ENCODE results near the gene SIPA1. TPM values are rescaled to one million over a fixed set of nuclear protein-coding genes. Genes with fewer than 3 reads are reported as not detected.
A peak's percentile ranks its signal among the peaks of the same experiment; 100 is the strongest.

SIPA1 gene
- total RNA-seq, 1 experiment from 2014 or later = 86.9 TPM

- BruUV-seq (replicated peaks) = no TSS peak
- H3K9me3 ChIP-seq (ENCODE audit: control insufficient read depth, insufficient read depth, low read depth, low read length) = no peaks in the 10 kb centered on the region
- H3K4me3 ChIP-seq (ENCODE audit: low read depth in 2 of 2, low read length in 2 of 2) = peak overlapping the region; percentile 81 to 100
- peaks cover 18% of the 10 kb centered on the region for H3K36me3 ChIP-seq (ENCODE audit: control insufficient read depth, insufficient read depth, low read length)
- TF ChIP-seq, protein P1, sequence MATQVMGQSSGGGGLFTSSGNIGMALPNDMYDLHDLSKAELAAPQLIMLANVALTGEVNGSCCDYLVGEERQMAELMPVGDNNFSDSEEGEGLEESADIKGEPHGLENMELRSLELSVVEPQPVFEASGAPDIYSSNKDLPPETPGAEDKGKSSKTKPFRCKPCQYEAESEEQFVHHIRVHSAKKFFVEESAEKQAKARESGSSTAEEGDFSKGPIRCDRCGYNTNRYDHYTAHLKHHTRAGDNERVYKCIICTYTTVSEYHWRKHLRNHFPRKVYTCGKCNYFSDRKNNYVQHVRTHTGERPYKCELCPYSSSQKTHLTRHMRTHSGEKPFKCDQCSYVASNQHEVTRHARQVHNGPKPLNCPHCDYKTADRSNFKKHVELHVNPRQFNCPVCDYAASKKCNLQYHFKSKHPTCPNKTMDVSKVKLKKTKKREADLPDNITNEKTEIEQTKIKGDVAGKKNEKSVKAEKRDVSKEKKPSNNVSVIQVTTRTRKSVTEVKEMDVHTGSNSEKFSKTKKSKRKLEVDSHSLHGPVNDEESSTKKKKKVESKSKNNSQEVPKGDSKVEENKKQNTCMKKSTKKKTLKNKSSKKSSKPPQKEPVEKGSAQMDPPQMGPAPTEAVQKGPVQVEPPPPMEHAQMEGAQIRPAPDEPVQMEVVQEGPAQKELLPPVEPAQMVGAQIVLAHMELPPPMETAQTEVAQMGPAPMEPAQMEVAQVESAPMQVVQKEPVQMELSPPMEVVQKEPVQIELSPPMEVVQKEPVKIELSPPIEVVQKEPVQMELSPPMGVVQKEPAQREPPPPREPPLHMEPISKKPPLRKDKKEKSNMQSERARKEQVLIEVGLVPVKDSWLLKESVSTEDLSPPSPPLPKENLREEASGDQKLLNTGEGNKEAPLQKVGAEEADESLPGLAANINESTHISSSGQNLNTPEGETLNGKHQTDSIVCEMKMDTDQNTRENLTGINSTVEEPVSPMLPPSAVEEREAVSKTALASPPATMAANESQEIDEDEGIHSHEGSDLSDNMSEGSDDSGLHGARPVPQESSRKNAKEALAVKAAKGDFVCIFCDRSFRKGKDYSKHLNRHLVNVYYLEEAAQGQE (IDR thresholded peaks at IDR 0.05; ENCODE audit: insufficient read depth in 1 of 2, low read depth in 2 of 2, low read length in 1 of 2) = no peak
- TF ChIP-seq TCF7L2 (IDR thresholded peaks at IDR 0.05; ENCODE audit: low read depth, low read length) (no peak), SIN3A (IDR thresholded peaks at IDR 0.05; ENCODE audit: borderline replicate concordance, insufficient read depth, low read depth, low read length) (no peak), POLR2AphosphoS5 (IDR thresholded peaks at IDR 0.05; ENCODE audit: low read depth, low read length) (no peak)
- TF ChIP-seq, protein P2, sequence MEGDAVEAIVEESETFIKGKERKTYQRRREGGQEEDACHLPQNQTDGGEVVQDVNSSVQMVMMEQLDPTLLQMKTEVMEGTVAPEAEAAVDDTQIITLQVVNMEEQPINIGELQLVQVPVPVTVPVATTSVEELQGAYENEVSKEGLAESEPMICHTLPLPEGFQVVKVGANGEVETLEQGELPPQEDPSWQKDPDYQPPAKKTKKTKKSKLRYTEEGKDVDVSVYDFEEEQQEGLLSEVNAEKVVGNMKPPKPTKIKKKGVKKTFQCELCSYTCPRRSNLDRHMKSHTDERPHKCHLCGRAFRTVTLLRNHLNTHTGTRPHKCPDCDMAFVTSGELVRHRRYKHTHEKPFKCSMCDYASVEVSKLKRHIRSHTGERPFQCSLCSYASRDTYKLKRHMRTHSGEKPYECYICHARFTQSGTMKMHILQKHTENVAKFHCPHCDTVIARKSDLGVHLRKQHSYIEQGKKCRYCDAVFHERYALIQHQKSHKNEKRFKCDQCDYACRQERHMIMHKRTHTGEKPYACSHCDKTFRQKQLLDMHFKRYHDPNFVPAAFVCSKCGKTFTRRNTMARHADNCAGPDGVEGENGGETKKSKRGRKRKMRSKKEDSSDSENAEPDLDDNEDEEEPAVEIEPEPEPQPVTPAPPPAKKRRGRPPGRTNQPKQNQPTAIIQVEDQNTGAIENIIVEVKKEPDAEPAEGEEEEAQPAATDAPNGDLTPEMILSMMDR (IDR thresholded peaks at IDR 0.05) = no peak
- no peaks in the 10 kb centered on the region for H3K27me3 ChIP-seq (ENCODE audit: control insufficient read depth, insufficient read depth, low read length)
- peak; percentile 51 for ATAC-seq
- in situ Hi-C loops (cut with HindIII; ENCODE audit: low pct_unique_long_range_greater_than_20kb, low sequenced_read_pairs) (no loop called here), intact Hi-C loops (cut with micrococcal nuclease; ENCODE audit: unreplicated experiment) (no loop called here)
- peaks cover 11% of the 10 kb centered on the region for H3K4me1 ChIP-seq (ENCODE audit: control insufficient read depth, insufficient read depth, low read length)
- POLR2A ChIA-PET = interaction anchor here (0.6 to 1.3 kb wide), 3 partner anchors 9 to 552 kb away, joined by 3 to 4 read pairs (median 3); no protein-coding TSS in a partner anchor
- DNase-seq (ENCODE audit: low read depth, low spot score) = no peak
- CTCF ChIA-PET = interaction anchor here (0.9 kb wide), 1 partner anchor 52 kb away, joined by 3 read pairs; no protein-coding TSS in a partner anchor
- peak overlapping the region; percentile 93 for H3K27ac ChIP-seq (ENCODE audit: low read length)
Measured at GRCh38 chr11:65662247-65662798, 24.4 kb downstream of the SIPA1 start.

DNA sequence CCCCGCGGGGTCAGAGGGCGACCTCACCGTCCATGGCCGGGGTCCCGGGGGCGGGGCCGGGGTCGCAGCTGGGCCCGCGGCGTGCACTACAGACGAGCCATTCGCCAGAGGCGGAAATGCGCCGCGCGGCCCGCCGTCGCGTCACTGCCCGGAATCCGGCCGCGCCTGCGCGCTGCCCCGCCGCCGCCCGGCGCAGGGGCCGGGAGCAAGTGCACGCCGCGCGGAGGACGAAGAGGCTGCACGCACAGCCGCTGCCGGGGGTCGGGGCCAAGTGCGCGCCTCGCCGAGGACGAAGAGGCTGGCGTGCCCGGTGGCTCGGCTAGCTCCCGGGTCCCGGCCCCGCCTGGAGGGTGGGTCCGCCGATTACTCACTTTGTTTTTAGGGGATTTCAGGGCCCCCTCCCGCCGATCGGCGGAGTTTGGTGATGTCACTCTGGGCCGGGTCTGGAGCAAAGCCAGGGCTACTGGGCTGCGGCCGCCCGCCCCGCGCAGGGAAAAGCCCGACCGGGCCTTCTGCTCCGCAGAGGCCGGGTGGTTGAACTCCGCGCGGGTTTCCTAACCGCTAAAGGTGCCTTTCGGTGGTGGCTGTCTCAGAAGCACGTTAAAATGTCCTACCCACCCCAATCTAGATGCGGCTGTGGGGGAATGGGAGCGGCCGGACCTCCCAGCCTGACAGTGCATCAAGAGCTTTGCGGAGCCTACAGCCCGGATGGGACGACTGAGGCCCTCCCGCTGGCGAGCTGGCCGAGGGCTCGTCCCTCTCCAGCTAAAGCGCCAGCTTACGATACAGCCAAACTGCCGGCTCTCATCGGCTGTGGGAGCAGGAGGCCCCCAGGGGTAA lies 25.1 kb downstream of the SIPA1 start, which contains the start of gene RELA:
Gene RELA (minus strand): TSS at position 118 of the 840 bp plus-strand sequence. CDS start 84 bp downstream, at position 34.
- ATAC-seq = peak; percentile 92
- TF ChIP-seq SIN3A (IDR thresholded peaks at IDR 0.05; ENCODE audit: borderline replicate concordance, insufficient read depth, low read depth, low read length) = peak; percentile 65; the same call in 1 of the 2 replicates
- TF ChIP-seq, protein P2 (IDR thresholded peaks at IDR 0.05) = no peak
- TF ChIP-seq TCF7L2 (IDR thresholded peaks at IDR 0.05; ENCODE audit: low read depth, low read length) = peak; percentile 34; the same call in 1 of the 2 replicates
- TF ChIP-seq POLR2AphosphoS5 (IDR thresholded peaks at IDR 0.05; ENCODE audit: low read depth, low read length) = peak; percentile 86
- TF ChIP-seq, protein P1 (IDR thresholded peaks at IDR 0.05; ENCODE audit: insufficient read depth in 1 of 2, low read depth in 2 of 2, low read length in 1 of 2) = no peak
- Histone ChIP-seq H3K27ac (ENCODE audit: low read length) (peak within 1 kb of the TSS; percentile 93), H3K27me3 (ENCODE audit: control insufficient read depth, insufficient read depth, low read length) (no peaks in the 10 kb centered on the region), H3K9me3 (ENCODE audit: control insufficient read depth, insufficient read depth, low read depth, low read length) (no peaks in the 10 kb centered on the region), H3K4me1 (ENCODE audit: control insufficient read depth, insufficient read depth, low read length) (peaks cover 11% of the 10 kb centered on the region), H3K4me3 (ENCODE audit: low read depth in 2 of 2, low read length in 2 of 2) (peak within 1 kb of the TSS; percentile 81 to 100), H3K36me3 (ENCODE audit: control insufficient read depth, insufficient read depth, low read length) (peaks cover 17% of the 10 kb centered on the region)
- in situ Hi-C loops (cut with HindIII; ENCODE audit: low pct_unique_long_range_greater_than_20kb, low sequenced_read_pairs) (no loop called here), intact Hi-C loops (cut with micrococcal nuclease; ENCODE audit: unreplicated experiment) (no loop called here)
- ChIA-PET CTCF (interaction anchor here (0.6 to 1.0 kb wide), 3 partner anchors 37 to 68 kb away, joined by 3 to 6 read pairs (median 3); partner anchors contain the start of gene KCNK7), POLR2A (interaction anchor here (0.5 to 1.3 kb wide), 5 partner anchors 10 to 552 kb away, joined by 3 to 4 read pairs (median 3); no protein-coding TSS in a partner anchor)
- TSS peak; percentile 89 for BruUV-seq (replicated peaks)
- DNase-seq (ENCODE audit: low read depth, low spot score) = peak; percentile 85

Measured in Panc1 (cell line).